A549 treated with DMSO at 1 μM for 4 hours (cell line): ENCODE data around the gene MED12. TPM values are rescaled to one million over a fixed set of nuclear protein-coding genes. Genes with fewer than 3 reads are reported as not detected.

Source experiments
- total RNA-seq: library from RNA; stranded (reverse); fragments of 200-300 nt; extraction: Qiagen RNA extraction; gene quantifications from 5 replicates; pipeline ENCODE4 v1.2.3, GENCODE V29; 2022; ENCODE audit warnings: low read depth

Gene MED12
- 10.4 to 14.4 TPM (median 11.6 TPM) in 5 replicates for total RNA-seq

GRCh38 chrX:71118032-71118984 lies at the start of gene MED12:
Gene MED12, plus strand, starts transcription at chrX:71118596. Its CDS starts 159 bp downstream, at chrX:71118755.

GRCh38 chrX:71095555-71095980 lies 22.8 kb upstream of the MED12 start, which contains the start of gene FOXO4:
Gene FOXO4, plus strand, starts transcription at chrX:71095851. Its CDS starts 678 bp downstream, at chrX:71096529.

DNA sequence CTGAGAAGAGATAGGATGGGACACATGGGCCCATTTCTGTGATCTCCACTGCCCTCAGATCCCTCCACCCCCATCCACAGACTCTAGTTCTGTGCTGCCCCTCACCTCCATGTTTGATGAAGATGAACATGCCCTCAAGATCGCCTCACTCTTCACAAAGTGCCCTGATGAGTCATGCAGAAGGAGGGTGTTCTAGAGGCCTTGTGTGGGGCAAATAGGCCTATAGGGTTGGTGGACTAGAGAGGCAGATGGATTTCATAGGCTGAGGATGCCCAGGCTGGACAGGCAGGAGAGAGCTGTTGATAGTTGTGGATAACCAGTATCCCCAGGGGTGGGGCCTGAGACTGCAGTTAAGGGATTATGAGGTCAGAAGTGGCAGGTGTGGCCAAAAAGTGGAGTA lies 12.0 kb upstream of the MED12 start, which contains the start of gene CXorf65:
Gene CXorf65 (minus strand): TSS at position 314 of the 400 bp plus-strand sequence. CDS start 184 bp downstream, at position 130.

GRCh38 chrX:71111141-71111843 lies 7.1 kb upstream of the MED12 start, which contains the start of gene IL2RG:
Gene IL2RG, minus strand, starts transcription at chrX:71111577. Its CDS starts 38 bp downstream, at chrX:71111539.

DNA sequence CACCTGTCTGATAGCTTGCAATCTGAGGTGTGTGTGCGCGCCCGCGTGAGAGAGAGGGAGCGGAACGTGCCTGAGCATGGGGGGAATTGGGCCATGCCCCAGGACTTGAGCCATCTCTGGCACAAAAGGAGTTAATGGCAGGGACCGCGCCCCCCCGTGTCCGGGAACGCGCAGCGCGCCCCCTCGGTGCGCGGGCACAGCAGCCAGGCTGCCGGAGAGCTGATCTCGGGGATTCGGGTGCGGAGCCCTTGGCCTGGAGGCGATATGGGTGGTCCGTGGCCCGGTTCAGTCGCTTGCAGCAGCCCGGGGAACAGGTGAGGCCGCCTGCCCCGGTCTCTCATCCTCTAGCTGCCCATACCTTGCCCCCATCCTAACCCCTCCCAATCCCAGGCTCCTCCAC lies 26.3 kb downstream of the MED12 start, which contains the start of gene NLGN3:
Gene NLGN3 (plus strand): TSS at position 191 of the 400 bp plus-strand sequence. CDS start 2,909 bp downstream, outside the sequence.

Other genes with a start within 250 kb of the MED12 start
- not detected in 5 replicates for gene TEX11, start 209.9 kb upstream of the MED12 start, total RNA-seq
- gene SLC7A3, start 187.5 kb upstream of the MED12 start, total RNA-seq = 0.04 TPM in 1 of 5 replicates, not detected in the others
- gene SNX12, start 50.3 kb upstream of the MED12 start, total RNA-seq = 77.9 to 81.7 TPM (median 80.3 TPM) in 5 replicates
- 1.0 to 2.0 TPM (median 1.9 TPM) in 5 replicates for gene FOXO4, start 22.7 kb upstream of the MED12 start, total RNA-seq
- not detected in 5 replicates for gene CXorf65, start 11.9 kb upstream of the MED12 start, total RNA-seq
- gene IL2RG, start 7.0 kb upstream of the MED12 start, total RNA-seq = 0.14 to 0.54 TPM (median 0.23 TPM) in 4 of 5 replicates, not detected in the other
- gene NLGN3, start 26.2 kb downstream of the MED12 start, total RNA-seq = 0.91 to 1.4 TPM (median 0.94 TPM) in 5 replicates
- gene GJB1, start 104.6 kb downstream of the MED12 start, total RNA-seq = 0.06 to 0.08 TPM (median 0.08 TPM) in 3 of 5 replicates, not detected in the others
- 10.9 to 15.6 TPM (median 13.2 TPM) in 5 replicates for gene ZMYM3, start 135.5 kb downstream of the MED12 start, total RNA-seq
- 321 to 424 TPM (median 385 TPM) in 5 replicates for gene NONO, start 165.0 kb downstream of the MED12 start, total RNA-seq
- gene ITGB1BP2, start 183.2 kb downstream of the MED12 start, total RNA-seq = 0.81 to 1.2 TPM (median 1.1 TPM) in 5 replicates
- 15.4 to 18.7 TPM (median 17.8 TPM) in 5 replicates for gene TAF1, start 247.8 kb downstream of the MED12 start, total RNA-seq